ENCODE measurements around the gene AFF3. TPM values are rescaled to one million over a fixed set of nuclear protein-coding genes. Genes with fewer than 3 reads are reported as not detected.
"Not testable (repeated sequence)": the region's sequence is repeated elsewhere in the genome, so short reads cannot be mapped to it uniquely, and the experiment has no call there.

The AFF3 gene
- total and polyA plus RNA-seq, 4 donors, result 0.48 to 5.3 (median 2.3) TPM

DNA sequence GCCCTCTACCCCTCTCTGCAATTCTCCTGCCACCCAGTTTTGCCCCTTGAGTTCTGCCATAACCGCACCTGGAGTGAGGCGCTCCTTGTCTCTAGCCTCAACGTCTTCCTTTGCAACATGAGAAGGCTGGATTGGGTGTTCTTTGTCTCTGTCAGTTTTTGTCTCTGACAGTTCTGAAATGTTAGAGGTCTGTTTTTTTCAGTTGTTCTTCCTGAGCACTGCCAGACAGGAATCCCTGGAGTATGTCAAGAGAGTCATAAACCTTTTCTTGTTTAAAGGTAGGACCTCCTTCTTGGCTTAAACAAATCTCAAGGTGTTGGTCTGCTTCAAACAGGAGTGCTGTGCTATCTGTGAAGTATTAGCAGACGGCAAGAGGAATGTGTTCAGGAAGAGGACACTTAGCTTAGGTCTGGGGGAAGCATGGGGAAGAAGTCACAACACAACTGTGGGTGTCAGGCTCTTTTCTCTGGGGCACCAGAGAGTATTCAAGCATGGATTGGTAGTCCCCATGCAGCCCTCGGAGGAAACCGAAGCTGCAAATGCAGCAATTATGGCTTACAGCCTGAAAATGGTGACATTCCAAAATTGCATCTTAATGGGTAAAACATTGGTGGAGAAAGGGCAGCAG is 32.3 kb downstream of the AFF3 start:
- Histone ChIP-seq H3K27me3 (ENCODE audit: control insufficient read depth in 4 of 4, insufficient read depth in 4 of 4, low read length in 3 of 4) (no peaks in the 10 kb centered on the region), H3K36me3 (ENCODE audit: control insufficient read depth in 4 of 4, insufficient read depth in 3 of 4, low read depth in 1 of 4, low read length in 3 of 4) (no peaks in the 10 kb centered on the region), H3K9me3 (ENCODE audit: control insufficient read depth in 4 of 4, low read length in 3 of 4) (no peaks in the 10 kb centered on the region), H3K9ac (ENCODE audit: low read depth in 1 of 2, low read length in 2 of 2) (no peak overlapping the region), H3K4me1 (ENCODE audit: control insufficient read depth in 4 of 4, insufficient read depth in 4 of 4, low read length in 3 of 4) (peaks cover 1 to 6% (median 3%) of the 10 kb centered on the region in 4 donors), H3K4me3 (ENCODE audit: low read depth in 1 of 3, low read length in 3 of 3) (no peak overlapping the region), H3K27ac (ENCODE audit: low read depth in 1 of 2, low read length in 2 of 2) (no peak overlapping the region)
- DNase-seq (ENCODE audit: low spot score), result no peak
- WGBS, result 89% methylated on average over 6 of the region's 6 CpGs
- TF ChIP-seq, protein P1, sequence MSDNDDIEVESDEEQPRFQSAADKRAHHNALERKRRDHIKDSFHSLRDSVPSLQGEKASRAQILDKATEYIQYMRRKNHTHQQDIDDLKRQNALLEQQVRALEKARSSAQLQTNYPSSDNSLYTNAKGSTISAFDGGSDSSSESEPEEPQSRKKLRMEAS (IDR thresholded peaks at IDR 0.05), result no peak
- TF ChIP-seq, protein P2, sequence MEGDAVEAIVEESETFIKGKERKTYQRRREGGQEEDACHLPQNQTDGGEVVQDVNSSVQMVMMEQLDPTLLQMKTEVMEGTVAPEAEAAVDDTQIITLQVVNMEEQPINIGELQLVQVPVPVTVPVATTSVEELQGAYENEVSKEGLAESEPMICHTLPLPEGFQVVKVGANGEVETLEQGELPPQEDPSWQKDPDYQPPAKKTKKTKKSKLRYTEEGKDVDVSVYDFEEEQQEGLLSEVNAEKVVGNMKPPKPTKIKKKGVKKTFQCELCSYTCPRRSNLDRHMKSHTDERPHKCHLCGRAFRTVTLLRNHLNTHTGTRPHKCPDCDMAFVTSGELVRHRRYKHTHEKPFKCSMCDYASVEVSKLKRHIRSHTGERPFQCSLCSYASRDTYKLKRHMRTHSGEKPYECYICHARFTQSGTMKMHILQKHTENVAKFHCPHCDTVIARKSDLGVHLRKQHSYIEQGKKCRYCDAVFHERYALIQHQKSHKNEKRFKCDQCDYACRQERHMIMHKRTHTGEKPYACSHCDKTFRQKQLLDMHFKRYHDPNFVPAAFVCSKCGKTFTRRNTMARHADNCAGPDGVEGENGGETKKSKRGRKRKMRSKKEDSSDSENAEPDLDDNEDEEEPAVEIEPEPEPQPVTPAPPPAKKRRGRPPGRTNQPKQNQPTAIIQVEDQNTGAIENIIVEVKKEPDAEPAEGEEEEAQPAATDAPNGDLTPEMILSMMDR (IDR thresholded peaks at IDR 0.05; ENCODE audit: low read depth, low read length, missing input control), result no peak
- TF ChIP-seq GABPA (IDR thresholded peaks at IDR 0.05 in 1 of 2, conservative IDR thresholded peaks at IDR 0.05 in 1 of 2), result no peak
- TF ChIP-seq HNF4A (conservative IDR thresholded peaks at IDR 0.05), result no peak
- TF ChIP-seq EGR1 (IDR thresholded peaks at IDR 0.05; ENCODE audit: low read depth in 2 of 2), result no peak
- TF ChIP-seq, protein P3, sequence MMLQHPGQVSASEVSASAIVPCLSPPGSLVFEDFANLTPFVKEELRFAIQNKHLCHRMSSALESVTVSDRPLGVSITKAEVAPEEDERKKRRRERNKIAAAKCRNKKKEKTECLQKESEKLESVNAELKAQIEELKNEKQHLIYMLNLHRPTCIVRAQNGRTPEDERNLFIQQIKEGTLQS (IDR thresholded peaks at IDR 0.05), result no peak
- no peak for TF ChIP-seq RAD21 (IDR thresholded peaks at IDR 0.05)
- TF ChIP-seq, protein P4, sequence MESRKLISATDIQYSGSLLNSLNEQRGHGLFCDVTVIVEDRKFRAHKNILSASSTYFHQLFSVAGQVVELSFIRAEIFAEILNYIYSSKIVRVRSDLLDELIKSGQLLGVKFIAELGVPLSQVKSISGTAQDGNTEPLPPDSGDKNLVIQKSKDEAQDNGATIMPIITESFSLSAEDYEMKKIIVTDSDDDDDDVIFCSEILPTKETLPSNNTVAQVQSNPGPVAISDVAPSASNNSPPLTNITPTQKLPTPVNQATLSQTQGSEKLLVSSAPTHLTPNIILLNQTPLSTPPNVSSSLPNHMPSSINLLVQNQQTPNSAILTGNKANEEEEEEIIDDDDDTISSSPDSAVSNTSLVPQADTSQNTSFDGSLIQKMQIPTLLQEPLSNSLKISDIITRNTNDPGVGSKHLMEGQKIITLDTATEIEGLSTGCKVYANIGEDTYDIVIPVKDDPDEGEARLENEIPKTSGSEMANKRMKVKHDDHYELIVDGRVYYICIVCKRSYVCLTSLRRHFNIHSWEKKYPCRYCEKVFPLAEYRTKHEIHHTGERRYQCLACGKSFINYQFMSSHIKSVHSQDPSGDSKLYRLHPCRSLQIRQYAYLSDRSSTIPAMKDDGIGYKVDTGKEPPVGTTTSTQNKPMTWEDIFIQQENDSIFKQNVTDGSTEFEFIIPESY (IDR thresholded peaks at IDR 0.05), result no peak
- TF ChIP-seq TAF1 (conservative IDR thresholded peaks at IDR 0.05), result no peak
- no peak for TF ChIP-seq NR2F2 (IDR thresholded peaks at IDR 0.05)

DNA sequence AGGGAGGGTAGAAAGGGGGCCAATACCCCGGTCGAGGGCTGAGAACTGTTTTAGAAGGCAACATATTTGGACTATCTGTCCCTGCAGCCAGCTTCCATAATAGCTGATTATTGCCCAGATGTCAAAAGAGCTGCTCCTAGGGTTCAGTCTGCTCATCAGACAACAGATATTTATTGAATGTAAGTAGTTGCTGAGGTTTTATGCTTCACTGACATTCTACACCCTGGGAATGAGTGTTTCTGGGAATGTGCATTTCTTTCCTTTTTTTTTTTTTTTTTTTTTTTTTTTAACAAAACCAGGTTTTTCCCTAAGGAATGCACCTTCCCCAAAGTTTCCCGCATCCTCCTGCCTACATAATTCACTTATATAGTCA is 33.8 kb downstream of the AFF3 start:
- not testable (repeated sequence) for H3K36me3 ChIP-seq (ENCODE audit: control insufficient read depth in 4 of 4, insufficient read depth in 3 of 4, low read depth in 1 of 4, low read length in 3 of 4); H3K9me3 ChIP-seq (ENCODE audit: control insufficient read depth in 4 of 4, low read length in 3 of 4); H3K27me3 ChIP-seq (ENCODE audit: control insufficient read depth in 4 of 4, insufficient read depth in 4 of 4, low read length in 3 of 4); H3K9ac ChIP-seq (ENCODE audit: low read depth in 1 of 2, low read length in 2 of 2); H3K27ac ChIP-seq (ENCODE audit: low read depth in 1 of 2, low read length in 2 of 2); H3K4me3 ChIP-seq (ENCODE audit: low read depth in 1 of 3, low read length in 3 of 3); H3K4me1 ChIP-seq (ENCODE audit: control insufficient read depth in 4 of 4, insufficient read depth in 4 of 4, low read length in 3 of 4); DNase-seq (ENCODE audit: low spot score)
- WGBS, result 77% methylated on average over 3 of the region's 3 CpGs

DNA sequence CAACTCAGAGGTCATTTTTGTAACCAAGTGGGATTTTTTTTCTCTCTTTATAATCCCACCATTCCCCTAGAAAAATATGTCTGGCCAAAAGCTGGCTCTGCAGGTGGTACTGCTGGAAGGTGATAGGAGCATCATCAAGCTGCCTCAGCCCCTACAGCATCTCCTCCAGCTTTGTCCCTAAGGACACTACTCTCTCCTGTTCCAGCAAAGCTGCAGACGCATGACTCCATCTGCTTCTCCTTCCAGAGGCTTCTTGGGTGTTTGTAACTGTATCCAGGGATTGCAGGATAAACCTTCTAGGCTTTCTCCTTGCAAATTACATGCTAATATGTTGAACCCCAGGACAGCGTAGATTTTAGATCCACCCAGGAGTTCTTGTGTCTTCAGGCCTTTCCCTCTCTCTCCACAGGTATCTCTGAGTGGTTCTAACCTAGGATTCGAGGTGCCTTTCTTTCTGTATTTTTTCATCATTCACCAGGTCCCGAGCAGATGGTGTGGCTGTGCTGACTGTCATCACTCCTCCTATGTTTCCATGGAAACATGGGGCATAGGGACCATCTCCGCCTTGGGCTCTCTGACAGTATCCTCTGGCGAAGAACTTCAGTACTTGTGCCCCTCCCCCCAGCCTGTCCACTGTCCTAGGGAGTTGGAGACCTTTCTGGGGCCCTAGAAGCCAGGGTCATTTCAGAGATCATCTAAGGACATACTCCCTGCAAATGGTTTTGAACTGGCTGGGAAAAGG is 34.3 kb downstream of the AFF3 start:
- Histone ChIP-seq H3K9ac (ENCODE audit: low read depth in 1 of 2, low read length in 2 of 2) (no peak overlapping the region), H3K9me3 (ENCODE audit: control insufficient read depth in 4 of 4, low read length in 3 of 4) (no peaks in the 10 kb centered on the region), H3K27ac (ENCODE audit: low read depth in 1 of 2, low read length in 2 of 2) (no peak overlapping the region), H3K4me3 (ENCODE audit: low read depth in 1 of 3, low read length in 3 of 3) (no peak overlapping the region), H3K36me3 (ENCODE audit: control insufficient read depth in 4 of 4, insufficient read depth in 3 of 4, low read depth in 1 of 4, low read length in 3 of 4) (no peaks in the 10 kb centered on the region), H3K27me3 (ENCODE audit: control insufficient read depth in 4 of 4, insufficient read depth in 4 of 4, low read length in 3 of 4) (no peaks in the 10 kb centered on the region), H3K4me1 (ENCODE audit: control insufficient read depth in 4 of 4, insufficient read depth in 4 of 4, low read length in 3 of 4) (peaks cover 4 to 7% (median 4%) of the 10 kb centered on the region in 4 donors)
- no peak for TF ChIP-seq RXRA (IDR thresholded peaks at IDR 0.05)
- no peak for TF ChIP-seq FOXA1 (IDR thresholded peaks at IDR 0.05)
- no peak for TF ChIP-seq RAD21 (IDR thresholded peaks at IDR 0.05)
- TF ChIP-seq NR2F2 (IDR thresholded peaks at IDR 0.05), result no peak
- no peak for TF ChIP-seq FOXA2 (IDR thresholded peaks at IDR 0.05)
- TF ChIP-seq GABPA (IDR thresholded peaks at IDR 0.05 in 1 of 2, conservative IDR thresholded peaks at IDR 0.05 in 1 of 2), result no peak
- DNase-seq (ENCODE audit: low spot score), result no peak
- 93% methylated on average over 6 of the region's 6 CpGs for WGBS

Measured in liver (tissue), 9 donors.